Upper lobe of left lung (tissue), 6 donors: ENCODE results near the gene EVI5. TPM values are rescaled to one million over a fixed set of nuclear protein-coding genes. Genes with fewer than 3 reads are reported as not detected.
A peak's percentile ranks its signal among the peaks of the same experiment; 100 is the strongest.

Experiments used
- ATAC-seq, 2 donors: fragments of 200-7000 bp; cut with Tn5 transposase; one replicate each; pipeline ENCODE4 v1.9.1; 2022; ENCODE audit warnings: mild to moderate bottlenecking in 2 of 2, moderate library complexity in 2 of 2; ENCODE audit not compliant: low FRiP score in 2 of 2
- DNase-seq, 2 donors: peaks; one replicate each; pipeline ENCODE4 v3.0.0-alpha.2; 2019 to 2020
- H3K27ac ChIP-seq, 4 donors: fragments of 200-600 bp; sonication (generic); one replicate each; pipeline ENCODE4 v1.5.1; 2016 to 2019
- H3K27me3 ChIP-seq, 4 donors: fragments of 200-600 bp; sonication (generic); one replicate each; pipeline ENCODE4 v1.5.1; 2017 to 2019
- H3K36me3 ChIP-seq, 4 donors: fragments of 200-600 bp; sonication (generic); one replicate each; pipeline ENCODE4 v1.5.1; 2016 to 2019
- H3K4me1 ChIP-seq, 4 donors: fragments of 200-600 bp; sonication (generic); one replicate each; pipeline ENCODE4 v1.5.1; 2018 to 2019
- H3K4me3 ChIP-seq, 4 donors: fragments of 200-600 bp; sonication (generic); one replicate each; pipeline ENCODE4 v1.5.1; 2017 to 2019; ENCODE audit warnings: mild to moderate bottlenecking in 2 of 4, moderate library complexity in 1 of 4
- H3K9me3 ChIP-seq, 4 donors: fragments of 200-600 bp; sonication (generic); one replicate each; pipeline ENCODE4 v1.5.1; 2018 to 2019
- CTCF ChIP-seq, 6 experiments: fragments of 450-650 bp in 4 of 6; fragments of 200-600 bp in 2 of 6; sonication (generic) in 2 of 6; IDR thresholded peaks; one replicate each; pipeline ENCODE4 v1.5.1; 2016 to 2019; ENCODE audit warnings: antibody characterized with exemption in 6 of 6
- EP300 ChIP-seq, 4 donors: sonication (generic); formaldehyde crosslinking; IDR thresholded peaks; one replicate each; pipeline ENCODE4 v1.5.1; 2017; ENCODE audit warnings: antibody characterized with exemption in 4 of 4, control low read depth in 2 of 4
- POLR2A ChIP-seq, 4 donors: fragments of 450-650 bp; IDR thresholded peaks; one replicate each; pipeline ENCODE4 v1.5.1; 2016 to 2017; ENCODE audit warnings: antibody characterized with exemption in 4 of 4, mild to moderate bottlenecking in 2 of 4
- POLR2AphosphoS5 ChIP-seq, 2 donors: sonication (generic); formaldehyde crosslinking; IDR thresholded peaks; one replicate each; pipeline ENCODE4 v1.5.1; 2017; ENCODE audit warnings: antibody characterized with exemption in 2 of 2
- WGBS, 2 donors: methylation state at CpG; one replicate each; pipeline ENCODE4 v1.1.5; 2017 to 2018; 5-methylcytosine and 5-hydroxymethylcytosine counted together
- total RNA-seq, 6 donors: library from RNA; depleted of rRNA in 4 of 6; stranded (reverse); fragments of >200 nt in 4 of 6; gene quantifications; one replicate each; pipeline versions ENCODE4 v1.1.0 to v1.2.1, GENCODE V29; 2016 to 2021
- donor health status: DM: no; HTN: no; CAD: no; lungs with moderate emphysema.
- donor health status: DM: no; HTN: yes; CAD: no; lungs with severe emphysema.

The EVI5 gene
- total RNA-seq, 6 donors from 2014 or later, result 33.5 to 62.3 (median 39.6) TPM

GRCh38 chr1:92797297-92797696, 12.4 kb upstream of the EVI5 start:
- TF ChIP-seq CTCF (IDR thresholded peaks at IDR 0.05), result no peak
- no peak for TF ChIP-seq EP300 (IDR thresholded peaks at IDR 0.05)
- TF ChIP-seq POLR2A (IDR thresholded peaks at IDR 0.05), result no peak
- Histone ChIP-seq H3K27ac (no peak overlapping the region), H3K4me1 (peaks cover 0 to 2% (median 0%) of the 10 kb centered on the region in 4 donors), H3K36me3 (no peaks in the 10 kb centered on the region), H3K27me3 (no peaks in the 10 kb centered on the region), H3K9me3 (no peaks in the 10 kb centered on the region), H3K4me3 (no peak overlapping the region)
- ATAC-seq (no peak), DNase-seq (no peak)

DNA sequence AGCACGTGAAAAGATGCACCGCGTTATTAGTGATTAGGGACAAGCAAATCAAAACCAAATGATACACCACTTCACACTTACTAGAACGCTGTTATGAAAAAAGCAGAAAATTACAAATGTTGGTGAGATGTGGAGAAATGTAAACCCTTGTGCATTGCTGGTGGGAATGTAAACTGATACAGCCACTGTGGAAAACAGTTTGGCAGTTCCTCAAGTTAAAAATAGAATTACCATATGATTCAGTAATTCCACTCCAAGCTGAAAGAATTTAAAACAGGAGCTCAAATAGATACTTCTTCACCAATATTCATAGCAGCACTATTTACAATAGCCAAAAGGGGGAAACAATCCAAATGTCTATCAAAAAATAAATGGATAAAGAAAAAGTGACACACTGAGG, 10.3 kb upstream of the EVI5 start:
- Histone ChIP-seq H3K9me3 (no peaks in the 10 kb centered on the region), H3K4me3 (no peak overlapping the region), H3K27ac (no peak overlapping the region), H3K4me1 (peaks cover 0 to 4% (median 1%) of the 10 kb centered on the region in 4 donors), H3K27me3 (no peaks in the 10 kb centered on the region), H3K36me3 (no peaks in the 10 kb centered on the region)
- TF ChIP-seq CTCF (IDR thresholded peaks at IDR 0.05) (no peak), POLR2AphosphoS5 (IDR thresholded peaks at IDR 0.05) (no peak), POLR2A (IDR thresholded peaks at IDR 0.05) (no peak), EP300 (IDR thresholded peaks at IDR 0.05) (no peak)
- WGBS, 2 donors, result 90 to 92% methylated on average over 4 of the region's 4 CpGs
- ATAC-seq (no peak), DNase-seq (no peak)

- no peak for ATAC-seq
Observed at GRCh38 chr1:92792340-92792782, 7.5 kb upstream of the EVI5 start.

DNA sequence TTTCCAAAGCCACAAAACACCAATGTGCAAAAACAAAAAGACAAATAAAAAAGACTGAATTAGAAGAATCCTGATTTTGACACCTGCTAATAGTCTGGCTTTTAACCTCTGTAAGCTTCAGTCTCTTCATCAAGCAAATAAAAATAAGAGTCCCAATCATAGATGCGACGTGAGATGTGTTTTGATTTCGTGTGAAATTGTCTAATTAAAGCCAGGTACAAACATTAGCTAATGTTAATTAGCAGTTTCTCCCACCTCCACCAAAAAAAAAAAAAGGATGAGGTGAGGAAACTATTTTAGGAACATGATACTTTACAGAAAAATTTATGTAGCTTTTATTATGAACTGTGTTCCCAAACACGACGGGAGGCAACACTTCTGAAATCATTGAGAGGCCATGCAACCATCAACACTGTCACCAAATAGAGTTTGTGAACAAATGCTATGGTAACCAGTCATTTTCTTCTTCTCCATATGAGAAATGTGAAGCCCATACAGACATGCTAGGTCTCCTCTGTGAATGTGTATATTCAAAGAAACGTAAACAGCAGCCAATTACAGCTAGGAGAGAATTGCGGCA, 6.7 kb upstream of the EVI5 start:
- DNase-seq, result no peak
- Histone ChIP-seq H3K27ac (no peak overlapping the region), H3K27me3 (no peaks in the 10 kb centered on the region), H3K36me3 (no peaks in the 10 kb centered on the region), H3K4me3 (peak overlapping the region in 1 of 4 donors; percentile 10), H3K9me3 (no peaks in the 10 kb centered on the region), H3K4me1 (peaks cover 0 to 10% (median 1%) of the 10 kb centered on the region in 4 donors)
- TF ChIP-seq POLR2AphosphoS5 (IDR thresholded peaks at IDR 0.05) (no peak), POLR2A (IDR thresholded peaks at IDR 0.05) (no peak), EP300 (IDR thresholded peaks at IDR 0.05) (no peak), CTCF (IDR thresholded peaks at IDR 0.05) (no peak)
- ATAC-seq, result no peak
- WGBS, 2 donors, result 71% methylated on average over 7 of the region's 7 CpGs

More at GRCh38 chr1:92792340-92792782, 7.5 kb upstream of the EVI5 start:
- Histone ChIP-seq H3K27ac (no peak overlapping the region), H3K27me3 (no peaks in the 10 kb centered on the region), H3K4me3 (peak overlapping the region in 1 of 4 donors; percentile 10), H3K36me3 (no peaks in the 10 kb centered on the region), H3K9me3 (no peaks in the 10 kb centered on the region), H3K4me1 (peaks cover 0 to 10% (median 1%) of the 10 kb centered on the region in 4 donors)
- TF ChIP-seq CTCF (IDR thresholded peaks at IDR 0.05) (no peak), EP300 (IDR thresholded peaks at IDR 0.05) (no peak), POLR2A (IDR thresholded peaks at IDR 0.05) (no peak), POLR2AphosphoS5 (IDR thresholded peaks at IDR 0.05) (no peak)
- 45 to 56% methylated on average over 3 of the region's 3 CpGs for WGBS, 2 donors
- no peak for DNase-seq

DNA sequence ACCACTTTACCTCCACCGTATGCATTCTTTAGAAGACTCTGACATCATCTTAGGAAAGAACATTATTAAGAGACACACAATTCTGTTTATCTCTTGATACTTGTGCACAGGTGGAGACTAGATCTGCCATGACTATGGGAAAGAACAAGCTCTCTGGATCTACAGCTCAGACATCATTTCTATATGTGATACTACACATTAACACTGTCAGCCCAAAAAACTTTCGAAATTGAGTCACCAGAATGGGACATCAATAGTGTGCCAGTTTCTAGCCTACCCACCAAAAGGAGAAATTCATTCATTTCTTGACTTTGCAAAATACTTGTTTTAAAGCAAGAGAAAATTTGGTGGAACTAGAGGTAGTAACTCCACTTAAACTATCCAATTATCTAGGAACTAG, 6.0 kb upstream of the EVI5 start:
- no peak overlapping the region for H3K4me3 ChIP-seq
- no peak for ATAC-seq
- 89 to 93% methylated on average over 2 of the region's 2 CpGs for WGBS, 2 donors
- H3K27ac ChIP-seq, result no peak overlapping the region
- no peaks in the 10 kb centered on the region for H3K27me3 ChIP-seq
- H3K9me3 ChIP-seq, result no peaks in the 10 kb centered on the region
- TF ChIP-seq CTCF (IDR thresholded peaks at IDR 0.05) (no peak), EP300 (IDR thresholded peaks at IDR 0.05) (no peak), POLR2A (IDR thresholded peaks at IDR 0.05) (no peak), POLR2AphosphoS5 (IDR thresholded peaks at IDR 0.05) (no peak)
- peaks cover 0 to 10% (median 1%) of the 10 kb centered on the region in 4 donors for H3K4me1 ChIP-seq
- H3K36me3 ChIP-seq, result no peaks in the 10 kb centered on the region
- DNase-seq, result no peak
